IMR-90 (cell line): ENCODE data around the gene ITPKC. TPM values are rescaled to one million over a fixed set of nuclear protein-coding genes. Genes with fewer than 3 reads are reported as not detected.

Source experiments
- ATAC-seq: fragments of 200-7000 bp; cut with Tn5 transposase; 2 replicates; pipeline ENCODE4 v1.9.1; 2020; ENCODE audit warnings: low read depth, mild to moderate bottlenecking, moderate library complexity
- BruUV-seq: library from RNA; stranded (reverse); fragments of 400-500 nt; replicated peaks from 2 replicates; lab custom pipeline; 2021; lab: Mats Ljungman, UMichigan
- CTCF ChIA-PET: fragments of 300-600 bp; formaldehyde crosslinking; extraction: SDS; loops from one replicate; lab custom pipeline; 2021; ENCODE audit warnings: antibody characterized with exemption; lab: Yijun Ruan, JAX
- POLR2A ChIA-PET: fragments of 300-600 bp; sonication (Branson Sonifier 250); formaldehyde crosslinking; loops from one replicate; lab custom pipeline; 2022; ENCODE audit warnings: antibody characterized with exemption; ENCODE audit not compliant: unreplicated experiment; lab: Charles Lee
- DNase-seq: peaks from one replicate; pipeline ENCODE4 v3.0.0; 2013
- H2AFZ ChIP-seq: replicated peaks from 2 replicates; pipeline ENCODE3; 2013; ENCODE audit warnings: low read length, mild to moderate bottlenecking; ENCODE audit not compliant: poor library complexity
- H2AK5ac ChIP-seq: 2 replicates; pipeline ENCODE4 v1.6.1; 2013; ENCODE audit warnings: low read depth, low read length, inconsistent platforms
- H2AK9ac ChIP-seq: replicated peaks from 2 replicates; pipeline ENCODE3; 2013; ENCODE audit warnings: mild to moderate bottlenecking, low read depth, low read length, moderate library complexity; ENCODE audit not compliant: poor library complexity
- H2BK120ac ChIP-seq: 2 replicates; pipeline ENCODE4 v1.6.1; 2013; ENCODE audit warnings: low read depth, low read length, inconsistent platforms
- H2BK15ac ChIP-seq: 3 replicates; pipeline ENCODE4 v1.6.1; 2013; ENCODE audit warnings: low read depth, low read length, inconsistent platforms
- H2BK20ac ChIP-seq: 2 replicates; pipeline ENCODE4 v1.6.1; 2013; ENCODE audit warnings: low read depth, mild to moderate bottlenecking, inconsistent platforms, low read length, moderate library complexity
- H2BK5ac ChIP-seq: 2 replicates; pipeline ENCODE4 v1.6.1; 2013; ENCODE audit warnings: mild to moderate bottlenecking, low read depth, low read length, inconsistent platforms; ENCODE audit not compliant: poor library complexity, severe bottlenecking
- H3K14ac ChIP-seq: replicated peaks from 2 replicates; pipeline ENCODE4 v1.6.1; 2013; ENCODE audit warnings: low read depth, low read length, inconsistent platforms
- H3K18ac ChIP-seq: 2 replicates; pipeline ENCODE4 v1.6.1; 2013; ENCODE audit warnings: low read depth, low read length, control low read depth
- H3K23ac ChIP-seq: 2 replicates; pipeline ENCODE4 v1.6.1; 2013; ENCODE audit warnings: low read depth, low read length, inconsistent platforms
- H3K27ac ChIP-seq: 2 replicates; pipeline ENCODE4 v1.5.1; 2013; ENCODE audit warnings: mild to moderate bottlenecking, control low read depth, low read length; ENCODE audit not compliant: insufficient read depth
- H3K27me3 ChIP-seq: 2 replicates; pipeline ENCODE4 v1.6.1; 2013; ENCODE audit warnings: low read length; ENCODE audit not compliant: control insufficient read depth, insufficient read depth
- H3K36me3 ChIP-seq: 2 replicates; pipeline ENCODE4 v1.6.1; 2013; ENCODE audit warnings: low read length, mixed read lengths; ENCODE audit not compliant: control insufficient read depth, insufficient read depth
- H3K4ac ChIP-seq: 2 replicates; pipeline ENCODE4 v1.6.1; 2013; ENCODE audit warnings: low read depth, low read length, inconsistent platforms
- H3K4me1 ChIP-seq: 2 replicates; pipeline ENCODE4 v1.6.1; 2013; ENCODE audit warnings: low read length, mixed read lengths; ENCODE audit not compliant: control insufficient read depth, insufficient read depth
- H3K4me2 ChIP-seq: 2 replicates; pipeline ENCODE4 v1.6.1; 2013; ENCODE audit warnings: low read depth, mild to moderate bottlenecking, control low read depth, low read length, moderate library complexity
- H3K4me3 ChIP-seq: 2 replicates; pipeline ENCODE4 v1.5.1; 2013; ENCODE audit warnings: low read depth, mild to moderate bottlenecking, control low read depth, low read length, moderate library complexity; ENCODE audit not compliant: insufficient read depth
- H3K56ac ChIP-seq: 2 replicates; pipeline ENCODE4 v1.6.1; 2013; ENCODE audit warnings: low read length, inconsistent platforms; ENCODE audit not compliant: insufficient read depth; ENCODE audit errors: extremely low read depth
- H3K79me1 ChIP-seq, 2 experiments: 2 replicates each; pipeline ENCODE4 v1.6.1; 2013; ENCODE audit warnings: low read length in 2 of 2, inconsistent platforms in 1 of 2, low read depth in 1 of 2
- H3K9ac ChIP-seq: 2 replicates; pipeline ENCODE4 v1.6.1; 2013; ENCODE audit warnings: low read depth, low read length, control low read depth
- H3K9me1 ChIP-seq: 2 replicates; pipeline ENCODE4 v1.6.1; 2013; ENCODE audit warnings: low read length, inconsistent platforms; ENCODE audit not compliant: insufficient read depth
- H3K9me3 ChIP-seq: 2 replicates; pipeline ENCODE4 v1.6.1; 2013; ENCODE audit warnings: low read length; ENCODE audit not compliant: control insufficient read depth, insufficient read depth
- H4K20me1 ChIP-seq: 2 replicates; pipeline ENCODE4 v1.6.1; 2013; ENCODE audit warnings: low read length, inconsistent platforms; ENCODE audit not compliant: insufficient read depth
- H4K5ac ChIP-seq: 2 replicates; pipeline ENCODE4 v1.6.1; 2013; ENCODE audit warnings: mild to moderate bottlenecking, low read depth, low read length, control low read depth
- H4K8ac ChIP-seq, 2 experiments: 2 replicates each; pipeline ENCODE4 v1.6.1; 2013; ENCODE audit warnings: low read depth in 2 of 2, low read length in 2 of 2, control low read depth in 1 of 2, inconsistent platforms in 1 of 2
- H4K91ac ChIP-seq: 2 replicates; pipeline ENCODE4 v1.6.1; 2013; ENCODE audit warnings: low read depth, low read length, inconsistent platforms; ENCODE audit not compliant: insufficient read depth
- CEBPB ChIP-seq: IDR thresholded peaks from 2 replicates; pipeline ENCODE4 v1.6.1; 2012; ENCODE audit warnings: low read depth, low read length, improper control_type of control experiment
- ELK1 ChIP-seq: fragments of 150-350 bp; IDR thresholded peaks from 2 replicates; pipeline ENCODE4 v1.6.1; 2016; ENCODE audit warnings: low read depth, mild to moderate bottlenecking, low read length, moderate library complexity, borderline replicate concordance
- FOS ChIP-seq: fragments of 150-350 bp; IDR thresholded peaks from 2 replicates; pipeline ENCODE4 v1.6.1; 2016; ENCODE audit warnings: low read depth, low read length
- MAZ ChIP-seq: IDR thresholded peaks from 2 replicates; pipeline ENCODE4 v1.6.1; 2012; ENCODE audit warnings: low read depth, mild to moderate bottlenecking, low read length, improper control_type of control experiment, moderate library complexity, borderline replicate concordance
- NFE2L2 ChIP-seq: fragments of 150-350 bp; IDR thresholded peaks from 2 replicates; pipeline ENCODE4 v1.6.1; 2016; ENCODE audit warnings: low read depth, mild to moderate bottlenecking, low read length
- POLR2A ChIP-seq: IDR thresholded peaks from 2 replicates; pipeline ENCODE4 v1.6.1; 2012; ENCODE audit warnings: mild to moderate bottlenecking, low read depth, low read length
- RAD21 ChIP-seq: IDR thresholded peaks from 2 replicates; pipeline ENCODE4 v1.6.1; 2012; ENCODE audit warnings: low read length, improper control_type of control experiment
- SMC3 ChIP-seq: fragments of 150-350 bp; IDR thresholded peaks from 2 replicates; pipeline ENCODE4 v1.6.1; 2016; ENCODE audit warnings: low read depth, mild to moderate bottlenecking, antibody characterized with exemption, low read length, moderate library complexity
- WGBS, 2 experiments: methylation state at CpG; one replicate each; pipeline versions ENCODE4 v1.1.5 to v1.1.7; 2013; ENCODE audit warnings: missing lambda C conversion rate in 2 of 2; ENCODE audit not compliant: insufficient read length in 1 of 2; ENCODE audit errors: extremely low coverage in 2 of 2; 5-methylcytosine and 5-hydroxymethylcytosine counted together
- dilution Hi-C: fragments of 300-500 bp; cut with HindIII; formaldehyde crosslinking; loops from one replicate; pipeline ENCODE4 v1.14.3; 2018; ENCODE audit warnings: low sequenced_read_pairs; ENCODE audit not compliant: unreplicated experiment
- in situ Hi-C: fragments of 300-500 bp; cut with MboI; formaldehyde crosslinking; loops from 3 replicates; pipeline ENCODE4 v1.14.3; 2019; ENCODE audit warnings: low sequenced_read_pairs, inconsistent platforms, mixed read lengths
- intact Hi-C: fragments of 100-400 bp; cut with micrococcal nuclease; formaldehyde crosslinking; loops from 2 replicates; pipeline ENCODE4 v1.10.0; 2022
- polyA plus RNA-seq, 3 experiments: library from polyadenylated mRNA; depleted of rRNA; stranded (reverse); fragments of >200 nt; gene quantifications; 2 replicates each; pipeline ENCODE4 v1.2.3, GENCODE V29; 2012; ENCODE audit warnings: low replicate concordance in 1 of 3
- total RNA-seq: library from RNA; depleted of rRNA; stranded (reverse); fragments of >200 nt; gene quantifications from 2 replicates; pipeline ENCODE4 v1.2.3, GENCODE V29; 2012

Gene ITPKC
- total and polyA plus RNA-seq, 2 of the 4 experiments (the other 2 are of a cell fraction), result 7.7 to 9.4 TPM

DNA sequence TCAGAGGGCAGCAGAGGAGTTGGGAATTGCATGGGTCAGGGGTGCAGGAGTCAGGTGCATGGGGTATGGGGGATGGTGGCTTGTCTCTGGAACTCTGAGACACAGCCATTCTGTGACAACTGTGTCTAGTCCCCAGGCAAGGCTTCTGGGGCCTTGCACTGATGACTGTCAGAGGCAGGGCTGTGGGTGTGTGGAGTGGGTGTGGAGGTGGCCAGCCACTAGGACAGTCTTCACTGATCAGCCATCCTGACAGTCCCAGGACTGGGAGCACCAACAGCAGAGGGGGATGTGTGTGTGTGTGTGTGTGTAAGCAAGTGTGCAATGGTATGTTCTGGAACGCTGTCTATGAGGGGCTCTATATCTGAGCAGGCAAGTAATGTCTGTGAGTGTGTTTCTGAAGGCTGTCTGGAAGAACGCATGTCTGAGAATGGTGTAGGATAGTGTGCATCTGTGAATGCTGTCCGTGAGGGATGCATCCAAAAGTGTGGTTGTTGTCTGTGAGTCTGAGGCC, 31.8 kb upstream of the ITPKC start:
- no peak overlapping the region for H4K8ac ChIP-seq
- H3K27ac ChIP-seq, result no peak overlapping the region
- no peak overlapping the region for H3K23ac ChIP-seq
- peaks cover 45% of the 10 kb centered on the region for H4K20me1 ChIP-seq
- no peak overlapping the region for H2BK15ac ChIP-seq
- ChIA-PET POLR2A (no interaction called here), CTCF (no interaction called here)
- no peak overlapping the region for H3K14ac ChIP-seq
- peaks cover 12% of the 10 kb centered on the region for H3K4me1 ChIP-seq
- TF ChIP-seq MAZ (no peak), FOS (no peak), CEBPB (no peak), NFE2L2 (no peak), SMC3 (no peak), POLR2A (no peak), RAD21 (no peak), ELK1 (no peak)
- H3K9ac ChIP-seq, result no peak overlapping the region
- 83% methylated on average over 3 of the region's 3 CpGs; no CpG with 5 or more reads in 1 of the 2 experiments for WGBS, 2 experiments
- H2BK120ac ChIP-seq, result no peak overlapping the region
- peaks cover 29% of the 10 kb centered on the region for H3K9me1 ChIP-seq
- no peak overlapping the region for H4K5ac ChIP-seq
- H2BK5ac ChIP-seq, result no peak overlapping the region
- peaks cover 53% of the 10 kb centered on the region for H3K36me3 ChIP-seq
- H2AFZ ChIP-seq, result no peak overlapping the region
- no peak overlapping the region for H3K4ac ChIP-seq
- H3K18ac ChIP-seq, result no peak overlapping the region
- no peak for DNase-seq
- no peak for ATAC-seq
- H2AK5ac ChIP-seq, result no peak overlapping the region
- dilution Hi-C loops (no loop called here), intact Hi-C loops (no loop called here), in situ Hi-C loops (no loop called here)
- peaks cover 35 to 77% of the 10 kb centered on the region in 2 experiments for H3K79me1 ChIP-seq
- no peaks in the 10 kb centered on the region for H3K27me3 ChIP-seq
- H2BK20ac ChIP-seq, result no peak overlapping the region
- BruUV-seq, result no TSS peak
- no peak overlapping the region for H4K91ac ChIP-seq
- H3K56ac ChIP-seq, result no peak overlapping the region
- no peak overlapping the region for H3K4me2 ChIP-seq
- H2AK9ac ChIP-seq, result peak overlapping the region; percentile 30
- H3K4me3 ChIP-seq, result no peak overlapping the region
- H3K9me3 ChIP-seq, result no peaks in the 10 kb centered on the region
